Retina (tissue), 1 donor: Measurements from ENCODE around the gene TFPT.

Experiments
- DNase-seq: peaks from one replicate; pipeline ENCODE4 v3.0.0-alpha.2; 2016

The TFPT gene

DNA sequence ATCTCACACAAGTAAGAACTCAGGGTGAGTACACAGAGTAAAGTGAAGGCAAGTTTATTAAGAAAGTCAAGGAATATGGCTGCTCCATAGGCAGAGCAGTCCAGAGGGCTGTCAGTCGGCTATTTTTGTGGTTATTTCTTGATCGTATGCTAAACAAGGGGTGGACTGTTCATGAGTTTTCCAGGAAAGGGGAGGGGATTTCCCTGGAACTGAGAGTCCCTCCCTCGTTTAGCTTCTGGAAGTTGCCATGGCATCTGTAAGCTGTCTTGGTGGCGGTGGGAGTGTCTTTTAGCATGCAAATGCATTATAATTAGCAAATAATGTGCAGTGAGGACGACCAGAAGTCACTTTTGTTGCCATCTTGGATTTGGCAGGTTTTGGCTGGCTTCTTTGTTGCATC lies 46.0 kb downstream of the TFPT start:
- no peak for DNase-seq

- DNase-seq = no peak
Measured at GRCh38 chr19:54063350-54064116, 51.9 kb downstream of the TFPT start, which contains the start of gene VSTM1. VSTM1 (minus strand) TSS chr19:54063897; CDS start chr19:54063777, 120 bp downstream.

DNA sequence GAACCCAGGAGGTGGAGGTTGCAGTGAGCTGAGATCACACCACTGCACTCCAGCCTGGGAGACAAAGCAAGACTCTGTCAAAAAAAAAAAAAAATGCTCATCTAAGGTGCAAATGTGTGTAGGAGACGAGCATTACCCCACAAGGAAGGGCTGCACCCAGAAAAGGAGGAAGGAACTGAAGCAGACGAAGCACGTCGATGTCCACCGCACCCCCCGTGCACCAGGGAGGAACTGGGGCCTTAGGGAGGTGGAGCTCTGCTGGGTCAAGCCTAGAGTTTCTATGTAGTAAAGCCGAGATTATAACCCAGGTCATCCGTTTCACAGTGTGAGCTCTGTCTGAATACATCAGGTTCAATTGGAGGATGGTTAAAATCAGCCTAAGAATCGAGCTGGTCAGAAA lies 52.8 kb downstream of the TFPT start:
- DNase-seq = no peak
